Spleen (tissue), 11 donors: Measurements from ENCODE around the gene WDR64. TPM values are rescaled to one million over a fixed set of nuclear protein-coding genes. Genes with fewer than 3 reads are reported as not detected.

Source experiments
- DNase-seq: peaks from one replicate; pipeline ENCODE4 v3.0.0-alpha.2; 2020
- H3K27ac ChIP-seq, 8 donors: fragments of 200-600 bp; sonication (generic) in 7 of 8; 1 replicate in 4 of 8; 2 replicates in 4 of 8; pipeline versions ENCODE4 v1.5.0 to v1.8.0; 2016 to 2021; ENCODE audit warnings: inconsistent platforms in 4 of 8, mild to moderate bottlenecking in 4 of 8, moderate library complexity in 1 of 8
- H3K27me3 ChIP-seq, 7 donors: fragments of 200-600 bp; sonication (generic) in 6 of 7; replicated peaks in 1 of 7; 1 replicate in 4 of 7; 2 replicates in 3 of 7; pipeline versions ENCODE4 v1.5.0 to v1.8.0; 2016 to 2021; ENCODE audit warnings: inconsistent platforms in 3 of 7, mild to moderate bottlenecking in 1 of 7
- H3K36me3 ChIP-seq, 6 donors: fragments of 200-600 bp; sonication (generic) in 5 of 6; 1 replicate in 4 of 6; 2 replicates in 2 of 6; pipeline versions ENCODE4 v1.5.0 to v1.8.0; 2016 to 2021; ENCODE audit warnings: inconsistent platforms in 2 of 6
- H3K4me1 ChIP-seq, 6 donors: fragments of 200-600 bp; sonication (generic) in 5 of 6; 1 replicate in 3 of 6; 2 replicates in 3 of 6; pipeline versions ENCODE4 v1.5.0 to v1.8.0; 2016 to 2021; ENCODE audit warnings: inconsistent platforms in 3 of 6
- H3K4me3 ChIP-seq, 8 donors: fragments of 200-600 bp; sonication (generic) in 7 of 8; 1 replicate in 4 of 8; 2 replicates in 4 of 8; pipeline versions ENCODE4 v1.5.0 to v1.8.0; 2016 to 2021; ENCODE audit warnings: inconsistent platforms in 4 of 8, mild to moderate bottlenecking in 4 of 8, moderate library complexity in 2 of 8
- H3K9me3 ChIP-seq, 8 donors: fragments of 200-600 bp; sonication (generic) in 7 of 8; 1 replicate in 4 of 8; 2 replicates in 4 of 8; pipeline versions ENCODE4 v1.5.0 to v1.8.0; 2016 to 2021; ENCODE audit warnings: inconsistent platforms in 4 of 8
- CTCF ChIP-seq, 11 experiments: fragments of 200-600 bp in 7 of 11; fragments of 450-650 bp in 4 of 11; sonication (generic) in 4 of 11; IDR thresholded peaks in 8 of 11; conservative IDR thresholded peaks in 3 of 11; 1 replicate in 7 of 11; 2 replicates in 4 of 11; pipeline versions ENCODE4 v1.4.0 to v1.8.0; 2016 to 2021; ENCODE audit warnings: antibody characterized with exemption in 11 of 11, inconsistent platforms in 4 of 11, mild to moderate bottlenecking in 1 of 11
- POLR2A ChIP-seq, 3 donors: fragments of 450-650 bp; IDR thresholded peaks; one replicate each; pipeline ENCODE4 v1.5.1; 2017; ENCODE audit warnings: antibody characterized with exemption in 3 of 3, mild to moderate bottlenecking in 1 of 3
- POLR2AphosphoS5 ChIP-seq, 3 donors: sonication (generic); formaldehyde crosslinking; IDR thresholded peaks; one replicate each; pipeline ENCODE4 v1.5.1; 2017; ENCODE audit warnings: antibody characterized with exemption in 3 of 3
- WGBS, 5 donors: extraction: QIAGEN DNeasy Blood & Tissue Kit in 3 of 5; methylation state at CpG; one replicate each; pipeline versions ENCODE4 v1.1.5 to v1.1.7; 2013 to 2018; 5-methylcytosine and 5-hydroxymethylcytosine counted together
- intact Hi-C: fragments of 100-400 bp; cut with DNase I; formaldehyde crosslinking; loops from one replicate; pipeline ENCODE4 v1.15.0; 2023; ENCODE audit warnings: low total_unique reads
- polyA plus RNA-seq, 3 donors: library from polyadenylated mRNA; stranded (reverse); fragments of 200-250 nt; gene quantifications; one replicate each; pipeline ENCODE4 v1.2.1, GENCODE V29; 2013
- total RNA-seq, 7 donors: library from RNA; depleted of rRNA in 3 of 7; stranded (reverse); fragments of >200 nt in 3 of 7; fragmentation: NEBNext Ultra II Directional in 4 of 7; extraction: Animal tissue kit (Norgen Biotek cat#: 25700) in 4 of 7; gene quantifications; one replicate each; pipeline versions ENCODE4 v1.1.0 to v1.2.1, GENCODE V29; 2016 to 2021
- donor health status: healthy with polysubstance abuse.
- donor health status: DM: no; HTN: no; CAD: no; lungs with moderate emphysema.
- donor health status: DM: no; HTN: no; CAD: no.
- donor health status: Bipolar disorder and iron deficiency.
- donor health status: healthy.
- donor health status: DM: no; HTN: no; CAD: no.
- donor health status: DM: yes; HTN: yes; CAD: no.

The WDR64 gene
- total and polyA plus RNA-seq, 10 donors = 0.03 to 0.55 (median 0.26) TPM; not detected in 3

DNA sequence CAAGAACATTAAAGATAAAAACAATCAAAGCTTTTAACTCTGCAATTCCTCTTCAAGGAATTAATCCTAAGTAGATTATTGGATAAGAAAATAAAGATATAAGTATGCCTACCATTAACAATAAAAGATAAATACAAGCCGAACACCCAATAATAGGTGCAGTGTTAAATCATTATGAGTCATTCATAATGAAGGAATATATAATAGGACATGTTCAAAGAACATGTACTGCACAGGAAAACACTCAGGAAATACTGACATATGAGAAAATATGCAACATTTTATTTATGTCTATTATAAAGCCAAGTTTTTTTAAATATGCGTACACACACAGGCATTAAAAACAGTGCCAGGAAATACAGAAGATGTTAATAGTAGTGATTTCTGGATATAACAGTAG, 184.9 kb downstream of the WDR64 start:
- intact Hi-C loops = no loop called here
- 65 to 96% (median 89%) methylated on average over 2 of the region's 2 CpGs for WGBS, 5 donors
- TF ChIP-seq CTCF (IDR thresholded peaks at IDR 0.05 in 8 of 11, conservative IDR thresholded peaks at IDR 0.05 in 3 of 11) = no peak
- TF ChIP-seq POLR2AphosphoS5 (IDR thresholded peaks at IDR 0.05) = no peak
- no peak for TF ChIP-seq POLR2A (IDR thresholded peaks at IDR 0.05)

GRCh38 chr1:241837416-241837815, 185.3 kb downstream of the WDR64 start:
- intact Hi-C loops = no loop called here
- H3K27me3 ChIP-seq = no peaks in the 10 kb centered on the region
- DNase-seq = no peak

More for the DNA sequence above, 184.9 kb downstream of the WDR64 start:
- Histone ChIP-seq H3K27me3 (no peaks in the 10 kb centered on the region), H3K9me3 (no peaks in the 10 kb centered on the region), H3K4me3 (no peak overlapping the region), H3K27ac (no peak overlapping the region), H3K36me3 (no peaks in the 10 kb centered on the region), H3K4me1 (peaks cover 0 to 4% (median 0%) of the 10 kb centered on the region in 6 donors)
- no peak for DNase-seq

DNA sequence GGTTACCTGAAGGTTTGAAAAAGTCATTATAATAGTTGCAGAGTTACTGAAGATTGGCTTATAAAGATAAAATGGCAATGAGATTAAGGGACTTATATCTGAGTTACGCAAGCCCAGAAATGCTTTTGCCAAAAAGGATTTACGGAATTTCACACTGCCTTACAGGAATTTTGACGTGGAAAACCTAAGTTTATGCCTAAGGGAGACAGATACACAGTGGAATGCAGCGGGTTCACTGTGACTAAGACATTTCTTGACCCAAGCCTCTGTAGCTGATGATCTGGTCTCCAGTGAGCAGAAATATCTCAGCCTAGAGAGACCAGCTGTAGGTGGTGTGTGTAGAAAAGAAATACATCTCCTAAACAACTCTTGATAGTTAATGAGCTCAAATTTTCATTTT, 185.8 kb downstream of the WDR64 start:
- TF ChIP-seq POLR2AphosphoS5 (IDR thresholded peaks at IDR 0.05) = no peak
- no peak for TF ChIP-seq POLR2A (IDR thresholded peaks at IDR 0.05)
- TF ChIP-seq CTCF (IDR thresholded peaks at IDR 0.05 in 8 of 11, conservative IDR thresholded peaks at IDR 0.05 in 3 of 11) = no peak
- intact Hi-C loops = no loop called here

More at GRCh38 chr1:241837416-241837815, 185.3 kb downstream of the WDR64 start:
- H3K27ac ChIP-seq = no peak overlapping the region
- TF ChIP-seq POLR2AphosphoS5 (IDR thresholded peaks at IDR 0.05) = no peak
- WGBS, 5 donors = 80 to 92% (median 86%) methylated on average over 5 of the region's 5 CpGs
- no peaks in the 10 kb centered on the region for H3K9me3 ChIP-seq
- H3K4me3 ChIP-seq = no peak overlapping the region
- no peaks in the 10 kb centered on the region for H3K36me3 ChIP-seq
- peaks cover 0 to 4% (median 0%) of the 10 kb centered on the region in 6 donors for H3K4me1 ChIP-seq

DNA sequence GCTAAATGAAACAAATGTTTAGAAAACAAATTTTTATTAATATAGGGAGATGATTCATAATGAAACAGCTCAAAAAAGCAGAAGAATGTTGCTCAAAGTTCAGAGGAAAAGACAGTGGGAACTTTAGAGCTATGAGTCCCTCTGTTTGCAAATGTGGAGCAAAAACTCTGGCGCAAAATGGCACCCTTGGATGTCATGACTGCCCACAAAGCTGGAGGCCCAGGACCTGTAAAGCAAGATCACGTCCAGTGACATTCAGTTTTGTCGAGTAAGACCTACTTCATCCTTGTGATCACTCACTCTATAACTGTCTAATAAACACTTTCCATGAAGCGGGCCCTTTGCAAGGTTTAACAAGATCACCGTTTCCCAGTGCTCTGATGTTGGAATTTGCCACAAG, 186.8 kb downstream of the WDR64 start:
- DNase-seq = no peak
- Histone ChIP-seq H3K4me3 (no peak overlapping the region), H3K27ac (no peak overlapping the region), H3K27me3 (no peaks in the 10 kb centered on the region), H3K36me3 (no peaks in the 10 kb centered on the region), H3K9me3 (no peaks in the 10 kb centered on the region), H3K4me1 (peaks cover 0 to 4% (median 0%) of the 10 kb centered on the region in 6 donors)
- TF ChIP-seq POLR2A (IDR thresholded peaks at IDR 0.05) (no peak), POLR2AphosphoS5 (IDR thresholded peaks at IDR 0.05) (no peak), CTCF (IDR thresholded peaks at IDR 0.05 in 8 of 11, conservative IDR thresholded peaks at IDR 0.05 in 3 of 11) (no peak)
- intact Hi-C loops = no loop called here
- WGBS, 5 donors = 78 to 94% (median 84%) methylated on average over 5 of the region's 5 CpGs

More for the DNA sequence above, 185.8 kb downstream of the WDR64 start:
- no peak overlapping the region for H3K4me3 ChIP-seq
- H3K36me3 ChIP-seq = no peaks in the 10 kb centered on the region
- DNase-seq = no peak
- H3K9me3 ChIP-seq = no peaks in the 10 kb centered on the region
- H3K4me1 ChIP-seq = peaks cover 0 to 4% (median 0%) of the 10 kb centered on the region in 6 donors
- no peak overlapping the region for H3K27ac ChIP-seq
- 78 to 96% (median 83%) methylated on average over 4 of the region's 4 CpGs for WGBS, 5 donors
- H3K27me3 ChIP-seq = no peaks in the 10 kb centered on the region
